HepG2 (cell line): ENCODE data around the gene NME4. TPM values are rescaled to one million over a fixed set of nuclear protein-coding genes. Genes with fewer than 3 reads are reported as not detected.
A peak's percentile ranks its signal among the peaks of the same experiment; 100 is the strongest.

Experiments used
- ARID2 ChIP-seq: sonication (generic); formaldehyde crosslinking; IDR thresholded peaks from 2 replicates; pipeline ENCODE4 v1.8.1; 2022; ENCODE audit warnings: mild to moderate bottlenecking, missing genetic modification reagents, borderline replicate concordance
- CCDC6 ChIP-seq: sonication (generic); formaldehyde crosslinking; IDR thresholded peaks from 2 replicates; pipeline ENCODE4 v1.8.1; 2022; ENCODE audit warnings: mild to moderate bottlenecking, missing genetic modification reagents, moderate library complexity
- DZIP1 ChIP-seq: sonication (generic); formaldehyde crosslinking; IDR thresholded peaks from 2 replicates; pipeline ENCODE4 v1.5.0; 2020; ENCODE audit warnings: mild to moderate bottlenecking, missing genetic modification reagents
- ELF3 ChIP-seq: IDR thresholded peaks from 2 replicates; pipeline ENCODE4 v1.6.1; 2016; ENCODE audit warnings: missing genetic modification reagents, missing compliant biosample characterization
- FOXK2 ChIP-seq: fragments of 450-650 bp; IDR thresholded peaks from 2 replicates; pipeline ENCODE4 v1.6.1; 2016
- HCFC1 ChIP-seq: fragments of 150-350 bp; IDR thresholded peaks from 2 replicates; pipeline ENCODE4 v1.6.1; 2014; ENCODE audit warnings: low read depth, low read length
- HNF4A ChIP-seq: sonication (generic); formaldehyde crosslinking; IDR thresholded peaks from 2 replicates; pipeline ENCODE4 v1.4.0; 2020; ENCODE audit warnings: missing genetic modification reagents
- HNRNPK ChIP-seq: fragments of 200-400 bp; formaldehyde crosslinking; IDR thresholded peaks from 2 replicates; pipeline ENCODE4 v1.6.1; 2018; ENCODE audit warnings: low read length, low read depth, moderate library complexity, mild to moderate bottlenecking; ENCODE audit not compliant: poor library complexity, severe bottlenecking
- IRF2 ChIP-seq: IDR thresholded peaks from 2 replicates; pipeline ENCODE4 v1.6.1; 2018; ENCODE audit warnings: missing genetic modification reagents, missing compliant biosample characterization
- MIER3 ChIP-seq: IDR thresholded peaks from 2 replicates; pipeline ENCODE4 v1.6.1; 2016; ENCODE audit warnings: missing compliant biosample characterization, borderline replicate concordance
- MXD4 ChIP-seq: IDR thresholded peaks from 2 replicates; pipeline ENCODE4 v1.6.1; 2016; ENCODE audit warnings: mild to moderate bottlenecking, missing biosample characterization, missing genetic modification reagents
- NFYC ChIP-seq: IDR thresholded peaks from 2 replicates; pipeline ENCODE4 v1.6.1; 2016; ENCODE audit warnings: missing genetic modification reagents, missing compliant biosample characterization
- RELA ChIP-seq: sonication (generic); formaldehyde crosslinking; IDR thresholded peaks from 2 replicates; pipeline ENCODE4 v1.4.0; 2020; ENCODE audit warnings: missing genetic modification reagents
- RXRB ChIP-seq: IDR thresholded peaks from 2 replicates; pipeline ENCODE4 v1.6.1; 2016; ENCODE audit warnings: borderline replicate concordance, missing genetic modification reagents, missing compliant biosample characterization
- SAP130 ChIP-seq: IDR thresholded peaks from 2 replicates; pipeline ENCODE4 v1.6.1; 2016; ENCODE audit warnings: low read depth
- SNAPC5 ChIP-seq: sonication (generic); formaldehyde crosslinking; IDR thresholded peaks from 2 replicates; pipeline ENCODE4 v1.8.1; 2023; ENCODE audit warnings: mild to moderate bottlenecking, missing genetic modification reagents, borderline replicate concordance
- ZFP37 ChIP-seq: sonication (generic); formaldehyde crosslinking; IDR thresholded peaks from 2 replicates; pipeline ENCODE4 v1.4.0; 2020; ENCODE audit warnings: missing genetic modification reagents, borderline replicate concordance
- ZNF564 ChIP-seq: sonication (generic); formaldehyde crosslinking; IDR thresholded peaks from 2 replicates; pipeline ENCODE4 v1.8.1; 2023; ENCODE audit warnings: mild to moderate bottlenecking, missing genetic modification reagents
- ZNF572 ChIP-seq: sonication (generic); formaldehyde crosslinking; IDR thresholded peaks from 2 replicates; pipeline ENCODE4 v1.5.1; 2020; ENCODE audit warnings: mild to moderate bottlenecking, missing genetic modification reagents
- ZNF777 ChIP-seq: sonication (generic); formaldehyde crosslinking; IDR thresholded peaks from 2 replicates; pipeline ENCODE4 v1.4.0; 2020; ENCODE audit warnings: missing genetic modification reagents
- polyA plus RNA-seq, 8 experiments: library from polyadenylated mRNA; depleted of rRNA in 3 of 8; stranded (reverse) in 7 of 8; unstranded in 1 of 8; fragments of >200 nt; fragmentation: Illumina TruSeq in 4 of 8; extraction: Trizol in 4 of 8; gene quantifications; 2 replicates each; pipeline versions ENCODE4 v1.2.1 to v1.2.3, GENCODE V29; 2011 to 2016; ENCODE audit warnings: low read depth in 4 of 8, missing spikeins in 1 of 8, mixed read lengths in 1 of 8; ENCODE audit not compliant: insufficient read depth in 1 of 8
- total RNA-seq, 5 experiments: library from RNA; depleted of rRNA; stranded (reverse); fragments of >200 nt; fragmentation: Illumina TruSeq; extraction: Trizol; gene quantifications; 2 replicates each; pipeline ENCODE4 v1.2.3, GENCODE V29; 2016; ENCODE audit warnings: low read depth in 1 of 5
- TF ChIP-seq, protein P1 (sequence below): IDR thresholded peaks from 2 replicates; pipeline ENCODE4 v1.6.1; 2016; ENCODE audit warnings: low read depth
- TF ChIP-seq, protein P2 (sequence below): sonication (generic); formaldehyde crosslinking; IDR thresholded peaks from 2 replicates; pipeline ENCODE4 v1.5.0; 2020; ENCODE audit warnings: mild to moderate bottlenecking, missing genetic modification reagents, moderate library complexity
- TF ChIP-seq, protein P3 (sequence below): sonication (generic); formaldehyde crosslinking; IDR thresholded peaks from 2 replicates; pipeline ENCODE4 v1.5.0; 2020; ENCODE audit warnings: missing genetic modification reagents
- TF ChIP-seq, protein P4 (sequence below): sonication (generic); formaldehyde crosslinking; IDR thresholded peaks from 2 replicates; pipeline ENCODE4 v1.5.0; 2020; ENCODE audit warnings: missing genetic modification reagents

NME4 gene
- total and polyA plus RNA-seq, 2 of the 13 experiments (the other 11 are each of a cell fraction or from before 2014, with no cell fraction given) = 121 to 263 TPM

- TF ChIP-seq HNRNPK (peak; percentile 69), ELF3 (CRISPR knock-in tag) (peak; percentile 77), RXRB (CRISPR knock-in tag) (no peak), FOXK2 (no peak), ZNF572 (CRISPR knock-in tag) (no peak), MXD4 (no peak), ZNF777 (CRISPR knock-in tag) (no peak), ARID2 (no peak), CCDC6 (no peak), SAP130 (peak; percentile 72), ZNF564 (CRISPR knock-in tag) (0 out of 2 replicates have a peak, but pooled peaks have one; percentile 11), NFYC (CRISPR knock-in tag) (peak; percentile 91), ZFP37 (CRISPR knock-in tag) (no peak), IRF2 (0 out of 2 replicates have a peak, but pooled peaks have one; percentile 29), SNAPC5 (no peak), MIER3 (CRISPR knock-in tag) (no peak), DZIP1 (CRISPR knock-in tag) (no peak), RELA (CRISPR knock-in tag) (no peak), HNF4A (CRISPR knock-in tag) (0 out of 2 replicates have a peak, but pooled peaks have one; percentile 19), HCFC1 (0 out of 2 replicates have a peak, but pooled peaks have one; percentile 40)
- TF ChIP-seq, protein P1, sequence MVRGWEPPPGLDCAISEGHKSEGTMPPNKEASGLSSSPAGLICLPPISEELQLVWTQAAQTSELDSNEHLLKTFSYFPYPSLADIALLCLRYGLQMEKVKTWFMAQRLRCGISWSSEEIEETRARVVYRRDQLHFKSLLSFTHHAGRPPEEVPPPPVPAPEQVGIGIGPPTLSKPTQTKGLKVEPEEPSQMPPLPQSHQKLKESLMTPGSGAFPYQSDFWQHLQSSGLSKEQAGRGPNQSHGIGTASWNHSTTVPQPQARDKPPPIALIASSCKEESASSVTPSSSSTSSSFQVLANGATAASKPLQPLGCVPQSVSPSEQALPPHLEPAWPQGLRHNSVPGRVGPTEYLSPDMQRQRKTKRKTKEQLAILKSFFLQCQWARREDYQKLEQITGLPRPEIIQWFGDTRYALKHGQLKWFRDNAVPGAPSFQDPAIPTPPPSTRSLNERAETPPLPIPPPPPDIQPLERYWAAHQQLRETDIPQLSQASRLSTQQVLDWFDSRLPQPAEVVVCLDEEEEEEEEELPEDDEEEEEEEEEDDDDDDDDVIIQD (CRISPR knock-in tag) = no peak
- TF ChIP-seq, protein P2, sequence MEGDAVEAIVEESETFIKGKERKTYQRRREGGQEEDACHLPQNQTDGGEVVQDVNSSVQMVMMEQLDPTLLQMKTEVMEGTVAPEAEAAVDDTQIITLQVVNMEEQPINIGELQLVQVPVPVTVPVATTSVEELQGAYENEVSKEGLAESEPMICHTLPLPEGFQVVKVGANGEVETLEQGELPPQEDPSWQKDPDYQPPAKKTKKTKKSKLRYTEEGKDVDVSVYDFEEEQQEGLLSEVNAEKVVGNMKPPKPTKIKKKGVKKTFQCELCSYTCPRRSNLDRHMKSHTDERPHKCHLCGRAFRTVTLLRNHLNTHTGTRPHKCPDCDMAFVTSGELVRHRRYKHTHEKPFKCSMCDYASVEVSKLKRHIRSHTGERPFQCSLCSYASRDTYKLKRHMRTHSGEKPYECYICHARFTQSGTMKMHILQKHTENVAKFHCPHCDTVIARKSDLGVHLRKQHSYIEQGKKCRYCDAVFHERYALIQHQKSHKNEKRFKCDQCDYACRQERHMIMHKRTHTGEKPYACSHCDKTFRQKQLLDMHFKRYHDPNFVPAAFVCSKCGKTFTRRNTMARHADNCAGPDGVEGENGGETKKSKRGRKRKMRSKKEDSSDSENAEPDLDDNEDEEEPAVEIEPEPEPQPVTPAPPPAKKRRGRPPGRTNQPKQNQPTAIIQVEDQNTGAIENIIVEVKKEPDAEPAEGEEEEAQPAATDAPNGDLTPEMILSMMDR (CRISPR knock-in tag) = no peak
- TF ChIP-seq, protein P3, sequence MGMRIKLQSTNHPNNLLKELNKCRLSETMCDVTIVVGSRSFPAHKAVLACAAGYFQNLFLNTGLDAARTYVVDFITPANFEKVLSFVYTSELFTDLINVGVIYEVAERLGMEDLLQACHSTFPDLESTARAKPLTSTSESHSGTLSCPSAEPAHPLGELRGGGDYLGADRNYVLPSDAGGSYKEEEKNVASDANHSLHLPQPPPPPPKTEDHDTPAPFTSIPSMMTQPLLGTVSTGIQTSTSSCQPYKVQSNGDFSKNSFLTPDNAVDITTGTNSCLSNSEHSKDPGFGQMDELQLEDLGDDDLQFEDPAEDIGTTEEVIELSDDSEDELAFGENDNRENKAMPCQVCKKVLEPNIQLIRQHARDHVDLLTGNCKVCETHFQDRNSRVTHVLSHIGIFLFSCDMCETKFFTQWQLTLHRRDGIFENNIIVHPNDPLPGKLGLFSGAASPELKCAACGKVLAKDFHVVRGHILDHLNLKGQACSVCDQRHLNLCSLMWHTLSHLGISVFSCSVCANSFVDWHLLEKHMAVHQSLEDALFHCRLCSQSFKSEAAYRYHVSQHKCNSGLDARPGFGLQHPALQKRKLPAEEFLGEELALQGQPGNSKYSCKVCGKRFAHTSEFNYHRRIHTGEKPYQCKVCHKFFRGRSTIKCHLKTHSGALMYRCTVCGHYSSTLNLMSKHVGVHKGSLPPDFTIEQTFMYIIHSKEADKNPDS (CRISPR knock-in tag) = no peak
- TF ChIP-seq, protein P4, sequence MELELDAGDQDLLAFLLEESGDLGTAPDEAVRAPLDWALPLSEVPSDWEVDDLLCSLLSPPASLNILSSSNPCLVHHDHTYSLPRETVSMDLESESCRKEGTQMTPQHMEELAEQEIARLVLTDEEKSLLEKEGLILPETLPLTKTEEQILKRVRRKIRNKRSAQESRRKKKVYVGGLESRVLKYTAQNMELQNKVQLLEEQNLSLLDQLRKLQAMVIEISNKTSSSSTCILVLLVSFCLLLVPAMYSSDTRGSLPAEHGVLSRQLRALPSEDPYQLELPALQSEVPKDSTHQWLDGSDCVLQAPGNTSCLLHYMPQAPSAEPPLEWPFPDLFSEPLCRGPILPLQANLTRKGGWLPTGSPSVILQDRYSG (CRISPR knock-in tag) = no peak
These were observed 26.6 kb upstream of the NME4 start, which contains the start of gene MRPL28 (continued) for GRCh38 chr16:370443-370842.
